ENCODE measurements around the gene B9D2. TPM values are rescaled to one million over a fixed set of nuclear protein-coding genes. Genes with fewer than 3 reads are reported as not detected.

The B9D2 gene
- total and polyA plus RNA-seq, 7 donors, result 1.7 to 13.1 (median 2.5) TPM

DNA sequence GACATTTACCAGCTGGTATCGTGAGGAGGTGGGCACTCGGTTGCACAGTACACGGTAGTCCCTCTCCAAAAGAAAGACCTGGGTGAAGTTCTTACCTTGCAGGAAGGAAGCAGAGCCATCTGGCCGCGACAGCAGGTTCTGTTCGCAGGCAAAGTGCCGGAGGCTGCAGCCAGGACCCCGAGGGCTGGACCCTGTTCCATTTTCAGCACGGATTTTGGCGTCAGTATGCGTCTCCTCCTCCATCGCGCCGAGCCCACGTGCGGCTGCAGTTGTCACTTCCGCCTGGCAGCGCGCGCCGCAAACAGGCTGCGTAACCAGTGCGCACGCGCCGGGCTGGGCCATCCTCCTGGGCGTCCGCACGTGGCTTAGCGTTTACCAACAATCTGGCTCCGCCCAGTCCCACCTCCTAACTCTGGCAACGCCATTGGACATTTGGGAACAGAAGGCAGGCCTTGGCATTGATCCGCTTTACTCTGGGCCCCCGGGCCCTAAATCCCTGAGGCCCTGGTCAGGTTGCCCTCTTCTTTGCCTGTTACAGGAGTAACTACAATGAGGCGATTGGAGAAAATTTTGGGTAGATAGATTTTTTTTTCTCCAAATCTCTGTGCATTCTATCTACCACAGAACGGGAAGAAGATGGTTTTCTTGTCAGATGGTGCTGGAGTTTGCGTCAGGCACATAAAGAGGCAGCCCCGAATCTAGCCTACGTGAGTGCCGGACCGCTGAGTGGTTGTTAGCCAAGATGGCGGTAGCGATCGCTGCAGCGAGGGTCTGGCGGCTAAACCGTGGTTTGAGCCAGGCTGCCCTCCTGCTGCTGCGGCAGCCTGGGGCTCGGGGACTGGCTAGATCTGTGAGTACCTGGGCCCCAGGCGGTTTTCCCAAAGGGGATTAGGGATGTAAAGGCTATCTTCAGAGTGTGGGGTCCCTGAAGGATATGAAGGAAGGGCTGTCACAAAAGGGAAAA, 33.4 kb upstream of the B9D2 start, which contains the start of the genes BCKDHA and EXOSC5:
Gene BCKDHA (plus strand): TSS at position 733 of the 964 bp plus-strand sequence. CDS start 10 bp downstream, at position 743.
Gene EXOSC5 (minus strand): TSS at position 274 of the 964 bp plus-strand sequence. CDS start 31 bp downstream, at position 243.
- intact Hi-C loops (cut with DNase I), result loop anchor here in 1 of 2 donors (5.0 kb wide), 1 partner anchor 40 kb away; the partner anchor contains the start of gene DMAC2
- Histone ChIP-seq H3K27ac (peak within 1 kb of the TSS; percentile 93), H3K27me3 (ENCODE audit: insufficient read depth in 3 of 3, low read length in 2 of 3) (no peaks in the 10 kb centered on the region), H3K4me1 (peaks cover 12% of the 10 kb centered on the region), H3K4me3 (peak within 1 kb of the TSS; percentile 89), H3K36me3 (ENCODE audit: insufficient read depth in 1 of 2, low read depth in 1 of 2) (peaks cover 0 to 6% of the 10 kb centered on the region in 2 donors), H3K9me3 (no peaks in the 10 kb centered on the region)
- TF ChIP-seq, protein P1, sequence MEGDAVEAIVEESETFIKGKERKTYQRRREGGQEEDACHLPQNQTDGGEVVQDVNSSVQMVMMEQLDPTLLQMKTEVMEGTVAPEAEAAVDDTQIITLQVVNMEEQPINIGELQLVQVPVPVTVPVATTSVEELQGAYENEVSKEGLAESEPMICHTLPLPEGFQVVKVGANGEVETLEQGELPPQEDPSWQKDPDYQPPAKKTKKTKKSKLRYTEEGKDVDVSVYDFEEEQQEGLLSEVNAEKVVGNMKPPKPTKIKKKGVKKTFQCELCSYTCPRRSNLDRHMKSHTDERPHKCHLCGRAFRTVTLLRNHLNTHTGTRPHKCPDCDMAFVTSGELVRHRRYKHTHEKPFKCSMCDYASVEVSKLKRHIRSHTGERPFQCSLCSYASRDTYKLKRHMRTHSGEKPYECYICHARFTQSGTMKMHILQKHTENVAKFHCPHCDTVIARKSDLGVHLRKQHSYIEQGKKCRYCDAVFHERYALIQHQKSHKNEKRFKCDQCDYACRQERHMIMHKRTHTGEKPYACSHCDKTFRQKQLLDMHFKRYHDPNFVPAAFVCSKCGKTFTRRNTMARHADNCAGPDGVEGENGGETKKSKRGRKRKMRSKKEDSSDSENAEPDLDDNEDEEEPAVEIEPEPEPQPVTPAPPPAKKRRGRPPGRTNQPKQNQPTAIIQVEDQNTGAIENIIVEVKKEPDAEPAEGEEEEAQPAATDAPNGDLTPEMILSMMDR (IDR thresholded peaks at IDR 0.05), result no peak
- peak; percentile 97 to 99 (median 98) for ATAC-seq
- peak; percentile 100 for DNase-seq
- WGBS, 3 donors, result 0 to 1% (median 0%) methylated on average over 50 of the region's 50 CpGs

DNA sequence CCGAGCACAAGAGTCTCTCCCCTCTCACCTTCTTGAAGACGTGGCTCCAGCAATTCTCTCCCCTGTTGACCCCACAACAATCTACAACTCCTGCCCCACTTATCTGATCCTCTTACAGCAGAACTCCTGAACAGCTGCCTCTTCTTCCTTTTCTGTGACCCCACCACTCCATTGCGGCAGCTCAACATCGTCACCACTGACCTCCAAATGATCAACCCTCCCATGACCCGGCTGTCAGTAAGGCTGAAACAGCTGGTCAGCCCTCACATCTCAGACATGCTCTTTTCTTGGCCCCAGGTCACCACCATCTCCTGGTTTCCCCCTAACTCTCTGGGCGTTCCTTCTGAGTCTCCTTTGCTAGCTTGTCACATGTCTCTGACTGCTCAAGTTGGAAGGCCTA, 31.4 kb upstream of the B9D2 start:
- ATAC-seq, result no peak
- peaks cover 4 to 26% of the 10 kb centered on the region in 2 donors for H3K36me3 ChIP-seq (ENCODE audit: insufficient read depth in 1 of 2, low read depth in 1 of 2)
- peaks cover 12% of the 10 kb centered on the region for H3K4me1 ChIP-seq
- DNase-seq, result no peak
- no peaks in the 10 kb centered on the region for H3K9me3 ChIP-seq
- H3K4me3 ChIP-seq, result no peak overlapping the region
- no peaks in the 10 kb centered on the region for H3K27me3 ChIP-seq (ENCODE audit: insufficient read depth in 3 of 3, low read length in 2 of 3)
- intact Hi-C loops (cut with DNase I), result loop anchor here in 1 of 2 donors (5.0 kb wide), 1 partner anchor 42 kb away; the partner anchor contains the start of gene DMAC2
- TF ChIP-seq, protein P1 (IDR thresholded peaks at IDR 0.05), result no peak
- H3K27ac ChIP-seq, result no peak overlapping the region
- WGBS, 3 donors, result 57 to 62% (median 61%) methylated on average over 6 of the region's 6 CpGs

DNA sequence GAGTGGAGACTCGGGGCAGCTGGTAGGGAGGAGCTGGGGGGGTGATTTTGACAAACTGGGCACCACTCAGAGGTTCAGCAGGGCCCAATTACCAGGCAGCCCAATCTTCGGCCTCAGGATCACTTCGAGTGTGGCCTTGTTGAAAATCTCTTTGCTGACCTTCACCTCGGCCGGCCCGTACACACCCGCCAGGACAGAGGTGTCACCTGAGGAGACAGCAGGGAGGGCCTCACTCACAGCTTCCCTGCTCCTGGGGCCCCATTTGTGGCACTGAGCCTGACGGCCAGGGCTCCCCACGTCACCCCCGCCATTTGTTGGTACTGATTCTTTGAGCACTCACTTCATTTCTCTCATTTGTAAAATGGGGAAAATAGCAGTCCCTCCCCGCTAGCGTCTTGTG, 28.8 kb upstream of the B9D2 start:
- H3K4me1 ChIP-seq, result no peaks in the 10 kb centered on the region
- no peaks in the 10 kb centered on the region for H3K27me3 ChIP-seq (ENCODE audit: insufficient read depth in 3 of 3, low read length in 2 of 3)
- no peak overlapping the region for H3K27ac ChIP-seq
- H3K9me3 ChIP-seq, result no peaks in the 10 kb centered on the region
- ATAC-seq (no peak), DNase-seq (no peak)
- intact Hi-C loops (cut with DNase I), result no loop called here
- TF ChIP-seq, protein P1 (IDR thresholded peaks at IDR 0.05), result no peak
- 67 to 72% (median 71%) methylated on average over 12 of the region's 12 CpGs for WGBS, 3 donors
- no peak overlapping the region for H3K4me3 ChIP-seq
- peaks cover 4 to 52% of the 10 kb centered on the region in 2 donors for H3K36me3 ChIP-seq (ENCODE audit: insufficient read depth in 1 of 2, low read depth in 1 of 2)

DNA sequence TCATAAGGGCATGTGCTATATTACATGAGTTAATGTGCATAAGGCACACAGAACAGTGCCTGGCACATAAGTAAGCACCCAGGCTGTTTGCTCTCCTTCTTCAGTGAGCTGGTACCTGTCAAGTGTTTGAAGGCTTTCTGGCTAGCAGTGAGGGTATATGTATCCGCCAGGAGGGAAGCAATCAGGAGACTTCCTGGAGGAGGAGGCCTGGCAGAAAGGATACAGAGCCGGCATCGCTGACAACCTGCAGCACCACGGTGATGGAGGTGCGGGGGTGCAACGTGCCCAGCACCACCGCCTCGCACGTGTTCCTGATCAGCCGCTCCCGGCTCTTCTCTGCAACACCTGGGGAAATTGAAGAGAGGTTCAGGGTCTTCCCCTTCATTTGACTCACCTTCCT, 27.7 kb upstream of the B9D2 start:
- WGBS, 3 donors, result 86 to 91% (median 90%) methylated on average over 11 of the region's 11 CpGs

More for the DNA sequence above, 27.7 kb upstream of the B9D2 start:
- Histone ChIP-seq H3K4me1 (no peaks in the 10 kb centered on the region), H3K36me3 (ENCODE audit: insufficient read depth in 1 of 2, low read depth in 1 of 2) (peaks cover 4 to 63% of the 10 kb centered on the region in 2 donors), H3K9me3 (no peaks in the 10 kb centered on the region), H3K4me3 (no peak overlapping the region), H3K27ac (no peak overlapping the region), H3K27me3 (ENCODE audit: insufficient read depth in 3 of 3, low read length in 2 of 3) (no peaks in the 10 kb centered on the region)
- TF ChIP-seq, protein P1 (IDR thresholded peaks at IDR 0.05), result no peak
- no peak for DNase-seq
- intact Hi-C loops (cut with DNase I), result no loop called here
- ATAC-seq, result no peak
